ENCODE data around the gene TUBAL3. TPM values are rescaled to one million over a fixed set of nuclear protein-coding genes. Genes with fewer than 3 reads are reported as not detected.
A peak's percentile ranks its signal among the peaks of the same experiment; 100 is the strongest.

The TUBAL3 gene
- total RNA-seq, 2 experiments from 2014 or later, result not detected

DNA sequence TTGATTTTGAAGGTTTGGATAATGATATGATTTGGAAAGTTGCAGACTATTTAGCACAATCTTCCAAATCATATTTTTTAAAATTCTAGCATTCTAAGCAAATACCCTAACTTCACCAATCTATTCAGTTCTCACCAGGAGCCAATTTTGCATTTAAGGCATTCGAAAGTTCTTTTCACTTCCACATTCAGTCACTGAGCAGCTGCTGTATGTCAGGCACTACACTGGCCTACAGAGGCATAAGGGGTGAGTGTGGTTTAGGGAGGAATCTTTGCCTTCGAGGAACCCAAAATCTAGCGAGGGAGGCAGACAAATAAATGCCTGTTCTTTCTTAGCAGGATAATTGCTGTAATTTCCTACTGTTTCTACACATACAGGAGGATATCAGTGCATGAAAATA is 50.6 kb downstream of the TUBAL3 start:
- Mint-ChIP-seq H3K9me3 (no peaks in the 10 kb centered on the region), H3K36me3 (no peaks in the 10 kb centered on the region), H3K4me3 (no peak overlapping the region), H3K27ac (no peak overlapping the region), H3K4me1 (ENCODE audit: low read depth) (peaks cover 14% of the 10 kb centered on the region), H3K27me3 (peaks cover 4% of the 10 kb centered on the region)
- intact Hi-C loops (cut with micrococcal nuclease), result no loop called here
- DNase-seq, result no peak
- CTCF ChIA-PET, result no interaction called here
- POLR2A ChIA-PET, result no interaction called here

- ChIA-PET POLR2A (no interaction called here), CTCF (no interaction called here)
- no peak for DNase-seq
- intact Hi-C loops (cut with micrococcal nuclease), result no loop called here
- Mint-ChIP-seq H3K9me3 (no peaks in the 10 kb centered on the region), H3K4me3 (no peak overlapping the region), H3K4me1 (ENCODE audit: low read depth) (no peaks in the 10 kb centered on the region), H3K27ac (no peak overlapping the region), H3K36me3 (no peaks in the 10 kb centered on the region), H3K27me3 (no peaks in the 10 kb centered on the region)
These were observed 55.3 kb downstream of the TUBAL3 start for GRCh38 chr10:5349362-5349761.

DNA sequence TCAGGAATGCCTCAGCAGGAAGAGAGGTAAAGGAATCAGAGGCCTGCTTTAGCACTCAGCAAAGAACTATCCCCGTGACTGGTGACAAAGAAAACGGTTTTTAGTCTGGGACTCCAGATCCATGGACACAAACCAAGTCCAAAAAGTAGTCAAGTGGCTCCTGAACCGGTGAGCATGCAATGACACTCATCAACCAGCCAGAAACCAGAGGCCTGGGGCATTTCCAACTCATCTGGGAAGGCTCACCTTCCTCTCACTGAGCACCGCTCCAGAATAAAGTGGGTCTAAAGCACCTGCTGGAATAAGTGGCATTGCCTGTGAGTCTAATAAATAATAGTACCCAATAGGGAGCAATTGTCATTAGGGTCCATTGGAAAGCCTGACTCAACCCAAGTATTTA is 57.7 kb downstream of the TUBAL3 start:
- peaks cover 5% of the 10 kb centered on the region for H3K4me1 Mint-ChIP-seq (ENCODE audit: low read depth)
- H3K9me3 Mint-ChIP-seq, result no peaks in the 10 kb centered on the region
- ChIA-PET POLR2A (no interaction called here), CTCF (no interaction called here)
- DNase-seq, result no peak
- intact Hi-C loops (cut with micrococcal nuclease), result no loop called here
- H3K27ac Mint-ChIP-seq, result no peak overlapping the region
- no peaks in the 10 kb centered on the region for H3K27me3 Mint-ChIP-seq
- no peak overlapping the region for H3K4me3 Mint-ChIP-seq
- H3K36me3 Mint-ChIP-seq, result no peaks in the 10 kb centered on the region

- H3K27ac Mint-ChIP-seq, result no peak overlapping the region
- ChIA-PET POLR2A (no interaction called here), CTCF (interaction anchor here (2.2 kb wide), 1 partner anchor 495 kb away, joined by 11 read pairs; no protein-coding TSS in a partner anchor)
- H3K4me1 Mint-ChIP-seq (ENCODE audit: low read depth), result peaks cover 5% of the 10 kb centered on the region
- H3K36me3 Mint-ChIP-seq, result no peaks in the 10 kb centered on the region
- no peaks in the 10 kb centered on the region for H3K27me3 Mint-ChIP-seq
- DNase-seq, result no peak
- intact Hi-C loops (cut with micrococcal nuclease), result no loop called here
- no peaks in the 10 kb centered on the region for H3K9me3 Mint-ChIP-seq
- H3K4me3 Mint-ChIP-seq, result no peak overlapping the region
These were observed 59.9 kb downstream of the TUBAL3 start for GRCh38 chr10:5344746-5345145.

GRCh38 chr10:5343979-5344378 is 60.6 kb downstream of the TUBAL3 start:
- no peaks in the 10 kb centered on the region for H3K36me3 Mint-ChIP-seq
- no peak overlapping the region for H3K27ac Mint-ChIP-seq
- no peaks in the 10 kb centered on the region for H3K9me3 Mint-ChIP-seq
- H3K4me3 Mint-ChIP-seq, result no peak overlapping the region
- intact Hi-C loops (cut with micrococcal nuclease), result no loop called here
- H3K27me3 Mint-ChIP-seq, result no peaks in the 10 kb centered on the region
- H3K4me1 Mint-ChIP-seq (ENCODE audit: low read depth), result peaks cover 5% of the 10 kb centered on the region
- ChIA-PET CTCF (interaction anchor here (1.0 to 2.2 kb wide), 4 partner anchors 40 to 496 kb away, joined by 3 to 11 read pairs (median 6); no protein-coding TSS in a partner anchor), POLR2A (interaction anchor here (0.7 kb wide), 2 partner anchors 33 to 309 kb away, joined by 3 read pairs; no protein-coding TSS in a partner anchor)
- DNase-seq, result no peak

GRCh38 chr10:5343561-5343960 is 61.1 kb downstream of the TUBAL3 start:
- CTCF ChIA-PET, result interaction anchor here (0.7 to 2.2 kb wide), 6 partner anchors 26 to 496 kb away, joined by 3 to 11 read pairs (median 4); no protein-coding TSS in a partner anchor
- H3K4me1 Mint-ChIP-seq (ENCODE audit: low read depth), result peaks cover 5% of the 10 kb centered on the region
- intact Hi-C loops (cut with micrococcal nuclease), result no loop called here

More at GRCh38 chr10:5343561-5343960, 61.1 kb downstream of the TUBAL3 start:
- no peaks in the 10 kb centered on the region for H3K36me3 Mint-ChIP-seq
- H3K27ac Mint-ChIP-seq, result no peak overlapping the region
- peak; percentile 39 for DNase-seq
- no peaks in the 10 kb centered on the region for H3K9me3 Mint-ChIP-seq
- no peak overlapping the region for H3K4me3 Mint-ChIP-seq
- POLR2A ChIA-PET, result interaction anchor here (0.7 kb wide), 2 partner anchors 32 to 309 kb away, joined by 3 read pairs; no protein-coding TSS in a partner anchor
- no peaks in the 10 kb centered on the region for H3K27me3 Mint-ChIP-seq

Other genes with a start within 250 kb of the TUBAL3 start
- under 1 TPM; 0.33 to 0.80 TPM for gene AKR1C8, start 219.7 kb downstream of the TUBAL3 start, total RNA-seq
- gene AKR1C4, start 208.0 kb downstream of the TUBAL3 start, total RNA-seq, result not detected
- gene UCN3, start 39.9 kb downstream of the TUBAL3 start, total RNA-seq, result not detected
- gene NET1, start 7.7 kb upstream of the TUBAL3 start, total RNA-seq, result 10 to 100 TPM; 25.3 to 25.6 TPM
- not detected for gene CALML5, start 94.7 kb upstream of the TUBAL3 start, total RNA-seq
- not detected for gene CALML3, start 120.1 kb upstream of the TUBAL3 start, total RNA-seq